Small intestine (tissue), 7 donors: ENCODE measurements around the gene CHST8. TPM values are rescaled to one million over a fixed set of nuclear protein-coding genes. Genes with fewer than 3 reads are reported as not detected.

Source experiments
- DNase-seq, 2 donors: peaks; one replicate each; pipeline versions ENCODE4 v3.0.0 to v3.0.0-alpha.2; 2013
- FAIRE-seq: peaks from 2 replicates; lab custom pipeline; 2012; peaks lifted over from hg19 to GRCh38; lab: Jason Lieb, UNC
- H3K27ac ChIP-seq, 3 donors: one replicate each; pipeline ENCODE4 v1.5.1; 2013; ENCODE audit warnings: low read length in 2 of 3, mild to moderate bottlenecking in 2 of 3, control low read depth in 1 of 3, inconsistent platforms in 1 of 3, low read depth in 1 of 3, moderate library complexity in 1 of 3
- H3K27me3 ChIP-seq, 3 donors: one replicate each; pipeline ENCODE4 v1.6.1; 2013; ENCODE audit warnings: low read length in 3 of 3, inconsistent platforms in 1 of 3; ENCODE audit not compliant: control insufficient read depth in 3 of 3, insufficient read depth in 3 of 3
- H3K36me3 ChIP-seq, 3 donors: one replicate each; pipeline ENCODE4 v1.6.1; 2013; ENCODE audit warnings: low read length in 3 of 3, inconsistent platforms in 1 of 3, low read depth in 1 of 3, mild to moderate bottlenecking in 1 of 3, moderate library complexity in 1 of 3; ENCODE audit not compliant: control insufficient read depth in 3 of 3, insufficient read depth in 2 of 3
- H3K4me1 ChIP-seq, 3 donors: one replicate each; pipeline ENCODE4 v1.6.1; 2013; ENCODE audit warnings: low read length in 2 of 3, inconsistent platforms in 1 of 3, low read depth in 1 of 3, mild to moderate bottlenecking in 1 of 3, moderate library complexity in 1 of 3; ENCODE audit not compliant: control insufficient read depth in 3 of 3, insufficient read depth in 2 of 3
- H3K4me3 ChIP-seq, 3 donors: one replicate each; pipeline ENCODE4 v1.5.1; 2013; ENCODE audit warnings: low read length in 3 of 3, control low read depth in 1 of 3, inconsistent platforms in 1 of 3, low read depth in 1 of 3, mild to moderate bottlenecking in 1 of 3, moderate library complexity in 1 of 3
- H3K9me3 ChIP-seq, 2 donors: one replicate each; pipeline ENCODE4 v1.6.1; 2013; ENCODE audit warnings: low read depth in 1 of 2, low read length in 1 of 2; ENCODE audit not compliant: control insufficient read depth in 2 of 2, insufficient read depth in 1 of 2
- WGBS, 3 donors: extraction: QIAGEN DNeasy Blood & Tissue Kit; methylation state at CpG; one replicate each; pipeline ENCODE4 v1.1.7; 2013; 5-methylcytosine and 5-hydroxymethylcytosine counted together
- polyA plus RNA-seq, 4 donors: library from polyadenylated mRNA; stranded (reverse) in 3 of 4; unstranded in 1 of 4; fragments of 200-250 nt in 3 of 4; fragments of 120-200 nt in 1 of 4; gene quantifications; one replicate each; pipeline versions ENCODE4 v1.2.1 to v1.2.3, GENCODE V29; 2013
- donor health status: healthy with polysubstance abuse.
- donor health status: control.
- donor health status: control.
- donor health status: Bipolar disorder and iron deficiency.
- donor health status: healthy.

The CHST8 gene
- polyA plus RNA-seq, 4 donors: 0.21 to 0.54 TPM; not detected in 2

DNA sequence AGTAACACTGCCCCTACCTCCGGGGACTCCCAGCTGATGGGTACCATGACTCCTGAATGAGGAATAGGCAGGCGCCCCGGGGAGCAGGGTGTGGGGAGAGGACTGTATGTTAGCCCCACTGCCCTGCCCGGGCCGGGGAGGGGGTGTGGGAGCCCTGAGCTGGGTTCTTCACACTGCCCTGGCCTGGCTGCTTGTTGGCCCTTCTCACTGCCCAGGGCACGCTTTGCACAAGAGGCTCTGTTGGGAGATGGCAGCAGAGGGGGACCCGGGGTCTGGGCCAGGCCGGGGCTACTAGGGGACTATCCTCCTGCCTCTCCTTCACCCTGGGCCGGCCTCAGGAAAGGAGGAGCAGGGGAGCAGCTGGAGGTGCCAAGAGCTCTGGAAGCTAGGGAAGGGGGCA is 155.6 kb downstream of the CHST8 start:
- Histone ChIP-seq H3K9me3 (no peaks in the 10 kb centered on the region), H3K36me3 (no peaks in the 10 kb centered on the region), H3K27ac (no peak overlapping the region), H3K4me3 (no peak overlapping the region), H3K27me3 (peaks cover 0 to 21% (median 3%) of the 10 kb centered on the region in 3 donors), H3K4me1 (peaks cover 0 to 38% (median 0%) of the 10 kb centered on the region in 3 donors)
- DNase-seq (no peak), FAIRE-seq (no peak)
- 75 to 83% (median 78%) methylated on average over 8 to 9 of the region's 9 CpGs for WGBS, 3 donors

DNA sequence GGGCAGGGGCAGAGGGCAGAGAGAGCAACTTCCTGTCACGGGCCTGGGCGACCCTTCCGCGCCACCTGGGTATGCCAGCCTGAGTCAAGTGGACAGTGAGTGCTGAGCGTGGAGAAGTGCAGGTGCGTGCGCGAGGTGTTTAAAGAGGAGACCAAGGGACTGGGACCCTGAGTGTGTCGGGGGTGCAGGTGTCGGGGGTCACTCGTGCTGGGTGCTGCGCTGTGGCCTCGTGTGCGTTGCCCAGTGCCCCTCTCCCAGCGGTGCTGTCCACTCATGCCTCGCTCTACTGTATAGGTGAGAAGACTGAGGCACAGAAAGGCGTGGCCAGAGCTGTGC is 156.0 kb downstream of the CHST8 start:
- H3K4me3 ChIP-seq: no peak overlapping the region
- H3K36me3 ChIP-seq: no peaks in the 10 kb centered on the region
- H3K4me1 ChIP-seq: peaks cover 0 to 38% (median 0%) of the 10 kb centered on the region in 3 donors
- H3K9me3 ChIP-seq: no peaks in the 10 kb centered on the region
- no peak for DNase-seq
- no peak for FAIRE-seq
- H3K27ac ChIP-seq: no peak overlapping the region
- H3K27me3 ChIP-seq: peaks cover 0 to 21% (median 3%) of the 10 kb centered on the region in 3 donors
- WGBS, 3 donors: 51 to 55% (median 54%) methylated on average over 14 to 17 of the region's 17 CpGs

DNA sequence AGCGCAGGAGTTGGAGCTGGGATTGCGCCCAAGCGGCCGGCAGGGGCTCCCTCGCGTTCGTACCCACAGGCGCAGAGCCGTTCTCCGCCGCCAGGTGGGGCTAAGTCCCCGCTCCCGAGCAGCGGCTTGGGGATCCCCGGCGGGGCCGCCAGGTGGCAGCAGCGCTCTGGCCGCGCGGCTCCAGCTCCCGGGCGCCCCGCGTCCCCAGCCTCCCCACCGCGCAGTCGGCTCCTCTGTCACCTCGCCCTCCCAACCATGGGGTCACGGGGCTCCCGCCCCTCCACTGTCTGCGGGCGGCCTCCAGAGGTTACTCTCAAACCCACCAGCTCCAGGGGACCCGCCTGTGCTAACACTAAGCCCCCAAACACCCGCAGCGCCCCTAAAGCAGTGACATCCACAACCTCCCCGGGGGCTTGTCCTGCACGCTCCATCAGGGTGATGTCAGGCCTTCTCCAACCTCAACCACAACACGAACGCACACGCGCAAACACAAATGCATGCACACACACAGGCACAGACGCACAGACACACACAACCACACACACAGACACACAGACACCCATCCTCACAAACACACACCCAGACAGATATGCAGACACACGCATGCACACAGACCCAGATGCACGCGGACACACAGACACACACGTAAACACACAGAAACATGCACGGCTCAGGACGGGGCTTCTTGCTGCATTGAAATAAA is 156.5 kb downstream of the CHST8 start:
- WGBS, 3 donors: 17 to 26% (median 17%) methylated on average over 33 to 49 of the region's 49 CpGs
- H3K4me3 ChIP-seq: no peak overlapping the region
- no peak for FAIRE-seq

DNA sequence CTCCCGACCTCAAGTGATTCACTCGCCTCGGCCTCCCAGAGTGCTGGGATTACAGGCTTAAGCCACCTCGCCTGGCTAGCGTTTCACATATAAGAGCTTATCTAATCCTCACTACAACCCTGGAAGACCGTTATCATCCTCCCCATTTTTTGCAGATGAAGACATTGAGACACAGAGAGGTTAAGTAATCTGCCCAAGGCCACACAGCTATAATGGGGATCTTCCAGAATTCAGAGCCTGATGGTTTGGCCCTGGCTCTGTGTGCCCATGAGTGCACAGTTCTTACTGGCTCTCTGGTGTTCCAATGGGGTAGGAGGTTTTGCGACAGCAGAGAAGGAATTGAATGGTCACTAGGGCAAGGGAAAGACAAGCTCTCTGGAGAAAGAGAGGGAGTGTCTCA is 158.1 kb downstream of the CHST8 start:
- FAIRE-seq: no peak
- 69 to 85% (median 84%) methylated on average over 7 of the region's 7 CpGs for WGBS, 3 donors

More for the DNA sequence above, 156.5 kb downstream of the CHST8 start:
- H3K27ac ChIP-seq: no peak overlapping the region
- peak; percentile 69 to 89 for DNase-seq
- no peaks in the 10 kb centered on the region for H3K36me3 ChIP-seq
- H3K4me1 ChIP-seq: peaks cover 0 to 34% (median 0%) of the 10 kb centered on the region in 3 donors
- H3K9me3 ChIP-seq: no peaks in the 10 kb centered on the region
- H3K27me3 ChIP-seq: peaks cover 0 to 21% (median 3%) of the 10 kb centered on the region in 3 donors

DNA sequence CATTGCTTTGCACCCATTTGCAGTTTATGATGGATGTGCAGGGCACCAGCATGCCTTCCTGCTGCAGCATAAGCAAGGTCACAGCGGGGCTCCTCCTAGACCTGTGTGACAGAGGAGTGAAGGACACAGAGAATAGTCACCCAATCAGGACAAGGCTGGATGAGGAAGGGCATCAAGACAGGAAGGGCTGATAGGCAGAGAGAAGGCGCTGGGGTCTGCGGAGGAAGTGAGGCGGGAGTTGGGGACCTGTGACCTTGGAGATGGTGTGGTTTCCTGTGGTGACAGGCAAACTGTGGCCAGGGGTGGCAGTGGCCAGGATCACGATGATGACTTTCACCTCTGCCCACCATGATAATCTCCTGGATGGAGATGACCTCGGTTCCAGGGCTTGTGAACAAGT is 158.5 kb downstream of the CHST8 start:
- peaks cover 0 to 14% (median 0%) of the 10 kb centered on the region in 3 donors for H3K4me1 ChIP-seq
- FAIRE-seq (no peak), DNase-seq (no peak)
- no peak overlapping the region for H3K27ac ChIP-seq
- H3K27me3 ChIP-seq: peaks cover 0 to 21% (median 3%) of the 10 kb centered on the region in 3 donors
- no peaks in the 10 kb centered on the region for H3K9me3 ChIP-seq
- 50 to 64% (median 54%) methylated on average over 6 of the region's 6 CpGs for WGBS, 3 donors
- no peak overlapping the region for H3K4me3 ChIP-seq
- no peaks in the 10 kb centered on the region for H3K36me3 ChIP-seq

More for the DNA sequence above, 158.1 kb downstream of the CHST8 start:
- peaks cover 0 to 21% (median 3%) of the 10 kb centered on the region in 3 donors for H3K27me3 ChIP-seq
- H3K4me1 ChIP-seq: peaks cover 0 to 18% (median 0%) of the 10 kb centered on the region in 3 donors
- no peak for DNase-seq
- no peaks in the 10 kb centered on the region for H3K36me3 ChIP-seq
- H3K4me3 ChIP-seq: no peak overlapping the region
- H3K27ac ChIP-seq: no peak overlapping the region
- no peaks in the 10 kb centered on the region for H3K9me3 ChIP-seq

DNA sequence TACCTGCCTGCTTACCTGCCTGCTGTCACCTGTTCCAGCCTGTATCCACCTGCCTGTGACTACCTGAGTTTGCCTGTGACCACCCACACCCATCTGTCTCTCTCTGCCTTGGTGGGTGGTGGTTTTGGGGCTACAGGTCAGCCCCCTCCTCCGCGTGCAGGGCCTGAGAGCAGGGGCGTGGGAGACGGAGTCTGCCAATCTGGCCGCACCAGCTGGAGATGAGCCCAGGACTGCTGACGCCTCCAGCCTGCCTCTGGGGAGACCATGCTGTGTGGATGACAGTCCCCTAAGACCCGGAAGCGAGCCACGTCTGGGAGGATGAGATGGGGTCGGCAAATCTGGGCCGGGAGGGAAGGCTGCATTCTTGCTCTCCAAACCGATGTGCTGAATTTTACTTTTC is 159.0 kb downstream of the CHST8 start:
- H3K27me3 ChIP-seq: peaks cover 0 to 21% (median 3%) of the 10 kb centered on the region in 3 donors
- FAIRE-seq (no peak), DNase-seq (no peak)
- H3K4me3 ChIP-seq: no peak overlapping the region
- H3K27ac ChIP-seq: no peak overlapping the region
- peaks cover 0 to 14% (median 0%) of the 10 kb centered on the region in 3 donors for H3K4me1 ChIP-seq
- no peaks in the 10 kb centered on the region for H3K9me3 ChIP-seq
- no peaks in the 10 kb centered on the region for H3K36me3 ChIP-seq
- WGBS, 3 donors: 56 to 73% (median 58%) methylated on average over 12 of the region's 12 CpGs

DNA sequence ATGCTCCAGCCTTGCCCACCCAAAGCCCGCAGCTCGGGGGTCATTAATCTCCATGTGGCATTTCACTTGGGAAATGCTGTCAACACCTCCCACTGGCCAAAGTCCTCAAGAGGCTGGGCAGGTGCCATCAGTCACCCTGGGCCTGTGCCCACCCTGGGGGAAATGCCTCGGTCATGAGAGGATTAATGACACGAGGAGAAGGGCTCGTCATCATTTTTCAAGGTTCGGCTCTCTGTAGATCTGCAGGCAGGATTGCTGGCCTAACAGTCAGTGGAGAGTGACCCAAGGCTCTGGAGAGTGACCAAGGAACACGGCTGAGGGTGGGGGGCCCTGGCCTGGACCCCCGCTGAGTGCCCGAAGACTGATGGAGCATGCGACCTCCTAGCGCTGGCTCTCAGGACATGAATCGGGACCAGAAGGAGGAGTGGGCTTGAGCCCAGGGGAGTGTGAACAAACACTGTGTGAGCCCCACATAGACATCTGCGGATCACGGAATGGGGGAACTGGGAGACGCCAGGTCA is 159.7 kb downstream of the CHST8 start:
- peaks cover 0 to 21% (median 3%) of the 10 kb centered on the region in 3 donors for H3K27me3 ChIP-seq
- FAIRE-seq (no peak), DNase-seq (no peak)
- no peaks in the 10 kb centered on the region for H3K36me3 ChIP-seq
- no peak overlapping the region for H3K4me3 ChIP-seq
- 65 to 80% (median 71%) methylated on average over 15 of the region's 15 CpGs for WGBS, 3 donors
- no peak overlapping the region for H3K27ac ChIP-seq
- H3K4me1 ChIP-seq: peaks cover 0 to 14% (median 0%) of the 10 kb centered on the region in 3 donors
- H3K9me3 ChIP-seq: no peaks in the 10 kb centered on the region

DNA sequence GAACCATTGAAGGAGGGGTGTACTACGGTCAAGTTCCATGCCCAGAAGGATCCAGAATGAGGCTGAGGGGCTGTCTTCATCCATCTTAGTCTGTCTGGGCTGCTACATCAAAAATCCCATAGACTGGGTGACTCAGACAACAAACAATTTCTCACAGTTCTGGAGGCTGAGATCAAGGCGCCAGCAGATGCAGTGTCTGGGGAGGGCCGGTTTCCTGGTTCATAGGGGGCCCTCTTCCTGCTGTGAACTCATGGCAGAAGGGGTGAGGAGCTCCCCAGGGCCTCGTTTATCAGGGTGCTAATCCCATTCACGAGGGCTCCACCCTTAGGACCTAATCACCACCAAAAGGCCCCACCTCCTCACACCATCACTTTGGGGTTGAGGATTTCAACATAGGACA is 160.2 kb downstream of the CHST8 start:
- Histone ChIP-seq H3K4me1 (peaks cover 0 to 9% (median 0%) of the 10 kb centered on the region in 3 donors), H3K27me3 (peaks cover 0 to 21% (median 3%) of the 10 kb centered on the region in 3 donors), H3K9me3 (no peaks in the 10 kb centered on the region), H3K4me3 (no peak overlapping the region), H3K27ac (no peak overlapping the region), H3K36me3 (no peaks in the 10 kb centered on the region)
- FAIRE-seq (no peak), DNase-seq (no peak)
- WGBS, 3 donors: 46 to 57% (median 53%) methylated on average over 5 of the region's 5 CpGs
